ENCODE measurements around the gene RASL10B. TPM values are rescaled to one million over a fixed set of nuclear protein-coding genes. Genes with fewer than 3 reads are reported as not detected.

RASL10B gene
- total and polyA plus RNA-seq, 3 experiments from 2014 or later = 0.12 to 0.80 (median 0.79) TPM

DNA sequence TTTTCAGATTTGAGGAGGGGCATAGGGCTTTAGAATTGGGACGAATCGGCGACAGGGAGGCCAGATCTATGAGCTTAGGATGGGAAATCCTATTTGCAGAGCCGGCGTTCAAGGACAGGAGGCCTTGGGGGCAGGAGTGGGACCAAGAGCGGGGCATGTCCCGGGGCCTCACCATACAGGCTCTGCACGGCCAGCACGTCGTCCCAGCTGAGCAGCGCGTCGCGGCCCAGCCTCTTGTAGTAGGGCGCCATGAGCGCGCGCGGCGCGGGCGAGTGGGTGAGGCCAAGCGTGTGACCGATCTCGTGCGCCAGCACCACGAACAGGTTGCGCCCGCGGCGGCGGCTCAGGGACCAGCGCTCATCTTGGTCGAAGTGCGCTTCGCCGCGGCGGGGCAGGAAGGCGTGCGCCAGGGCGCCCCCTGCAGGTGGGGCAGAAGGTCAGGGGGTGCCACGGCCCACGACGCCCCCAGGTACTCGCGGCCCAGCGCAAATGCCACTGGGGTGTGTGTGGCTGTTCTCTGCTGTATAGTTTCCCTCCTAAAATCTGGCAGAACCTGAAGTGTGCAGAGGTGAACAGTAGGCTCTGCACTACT, 38.6 kb downstream of the RASL10B start:
- Mint-ChIP-seq H3K4me1 (peaks cover under 1 to 2% (median 2%) of the 10 kb centered on the region in 3 donors), H3K9me3 (no peaks in the 10 kb centered on the region), H3K4me3 (no peak overlapping the region), H3K36me3 (no peaks in the 10 kb centered on the region), H3K27me3 (peaks cover 1 to 18% of the 10 kb centered on the region in 2 donors), H3K27ac (no peak overlapping the region)
- Histone ChIP-seq H3K27ac (ENCODE audit: low read depth, low read length) (no peak overlapping the region), H3K4me1 (ENCODE audit: insufficient read depth, low read length) (peaks cover 5% of the 10 kb centered on the region), H3K27me3 (ENCODE audit: insufficient read depth, low read length, poor library complexity, severe bottlenecking) (no peaks in the 10 kb centered on the region), H3K4me3 (ENCODE audit: low read length) (no peak overlapping the region), H3K9me3 (ENCODE audit: low read length) (no peaks in the 10 kb centered on the region), H3K36me3 (ENCODE audit: insufficient read depth, low read length) (no peaks in the 10 kb centered on the region)
- CTCF ChIA-PET = interaction anchor here (1.1 kb wide), 1 partner anchor 39 kb away, joined by 3 read pairs; no protein-coding TSS in a partner anchor
- POLR2A ChIA-PET = no interaction called here
- DNase-seq = no peak

DNA sequence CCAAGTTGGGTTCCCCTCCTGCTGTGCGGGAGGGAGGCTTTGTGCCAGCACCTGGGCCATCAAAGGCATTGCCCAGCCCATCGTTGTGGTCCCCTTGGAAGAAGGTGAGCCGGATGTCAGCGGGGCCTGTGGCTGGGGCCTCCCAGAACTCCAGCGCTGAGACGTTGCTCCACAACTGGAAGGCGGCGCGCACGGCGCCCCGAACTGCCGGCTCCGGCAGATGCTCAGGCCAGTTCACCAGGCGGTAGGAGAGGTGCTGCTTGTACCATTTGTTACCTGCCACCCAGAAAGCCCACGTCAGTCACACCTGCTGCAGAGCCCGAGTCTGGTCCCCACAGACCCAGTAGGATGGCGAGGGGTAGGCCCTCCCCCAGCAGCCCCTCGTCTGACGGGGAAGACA, 41.7 kb downstream of the RASL10B start:
- ChIA-PET CTCF (no interaction called here), POLR2A (no interaction called here)
- Mint-ChIP-seq H3K27ac (no peak overlapping the region), H3K4me3 (no peak overlapping the region), H3K27me3 (peaks cover 1 to 38% of the 10 kb centered on the region in 2 donors), H3K36me3 (no peaks in the 10 kb centered on the region), H3K9me3 (no peaks in the 10 kb centered on the region), H3K4me1 (no peaks in the 10 kb centered on the region)
- H3K27ac ChIP-seq (ENCODE audit: low read depth, low read length) = no peak overlapping the region
- no peak overlapping the region for H3K4me3 ChIP-seq (ENCODE audit: low read length)
- no peak for DNase-seq
- H3K9me3 ChIP-seq (ENCODE audit: low read length) = no peaks in the 10 kb centered on the region
- H3K27me3 ChIP-seq (ENCODE audit: insufficient read depth, low read length, poor library complexity, severe bottlenecking) = no peaks in the 10 kb centered on the region
- H3K4me1 ChIP-seq (ENCODE audit: insufficient read depth, low read length) = no peaks in the 10 kb centered on the region
- no peaks in the 10 kb centered on the region for H3K36me3 ChIP-seq (ENCODE audit: insufficient read depth, low read length)

DNA sequence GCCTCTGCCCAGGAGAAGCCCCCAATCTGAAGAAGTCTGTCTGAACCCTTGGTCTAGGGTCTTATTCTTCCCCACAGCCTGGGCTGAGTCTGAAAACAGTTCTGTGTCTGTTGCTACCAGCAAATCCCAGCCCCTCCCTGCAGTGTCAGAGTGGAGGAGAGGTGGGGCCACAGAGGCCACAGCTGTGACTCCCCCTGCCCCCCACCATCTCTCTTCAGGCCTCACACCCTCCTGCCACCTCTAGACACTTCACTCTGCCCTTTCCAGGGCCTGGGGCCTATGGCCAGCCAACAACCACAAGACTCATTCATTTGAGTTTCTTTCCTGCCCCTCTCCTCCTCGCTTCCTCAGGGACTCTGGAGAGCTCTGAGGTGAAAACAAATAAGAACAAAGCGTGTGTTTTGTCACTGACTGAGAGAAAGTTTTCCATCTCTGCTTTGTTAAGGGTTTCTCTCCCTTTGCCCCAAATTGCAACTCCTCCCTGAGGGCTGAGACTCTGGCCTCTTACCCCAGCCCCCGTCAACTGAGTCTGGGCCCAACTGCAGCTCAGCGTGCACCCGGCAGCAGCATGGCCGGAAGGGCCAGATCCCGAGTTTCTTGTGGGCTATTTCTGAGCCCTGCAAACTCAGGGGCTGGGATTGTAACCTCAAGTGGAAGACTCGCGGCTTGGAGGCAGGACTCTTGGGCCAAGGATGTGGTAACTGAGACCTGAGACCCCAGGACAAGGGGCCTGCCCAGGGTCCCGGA, 42.4 kb downstream of the RASL10B start:
- H3K4me1 ChIP-seq (ENCODE audit: insufficient read depth, low read length) = no peaks in the 10 kb centered on the region
- Mint-ChIP-seq H3K36me3 (no peaks in the 10 kb centered on the region), H3K4me3 (no peak overlapping the region), H3K9me3 (no peaks in the 10 kb centered on the region), H3K27me3 (peaks cover 1 to 41% of the 10 kb centered on the region in 2 donors), H3K4me1 (no peaks in the 10 kb centered on the region), H3K27ac (peak overlapping the region in 2 of 8 donors; percentile 49 to 86)
- DNase-seq = no peak
- CTCF ChIA-PET = interaction anchor here (1.7 kb wide), 1 partner anchor 10 kb away, joined by 9 read pairs; no protein-coding TSS in a partner anchor
- no peaks in the 10 kb centered on the region for H3K27me3 ChIP-seq (ENCODE audit: insufficient read depth, low read length, poor library complexity, severe bottlenecking)
- no peak overlapping the region for H3K27ac ChIP-seq (ENCODE audit: low read depth, low read length)
- POLR2A ChIA-PET = no interaction called here
- H3K4me3 ChIP-seq (ENCODE audit: low read length) = no peak overlapping the region
- no peaks in the 10 kb centered on the region for H3K9me3 ChIP-seq (ENCODE audit: low read length)
- no peaks in the 10 kb centered on the region for H3K36me3 ChIP-seq (ENCODE audit: insufficient read depth, low read length)

DNA sequence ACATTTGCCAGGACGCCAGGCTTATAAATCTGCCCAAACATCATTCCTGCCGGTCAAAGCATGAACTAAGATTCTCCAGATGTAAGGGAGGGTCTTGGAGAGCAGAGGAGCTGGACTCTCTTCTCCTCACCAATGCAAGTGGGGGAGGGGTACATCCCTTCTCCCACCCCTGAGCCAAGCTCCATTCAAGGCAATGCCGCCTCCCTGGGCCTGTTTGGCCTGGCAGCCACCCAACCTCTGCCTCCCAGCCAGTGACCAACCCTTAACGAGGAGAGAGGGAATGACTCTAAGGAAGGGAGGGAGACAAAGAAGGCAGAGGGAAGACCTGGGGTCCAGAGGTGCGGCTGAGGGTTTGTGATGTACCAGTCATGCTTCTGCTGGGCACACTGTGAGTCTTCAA, 43.1 kb downstream of the RASL10B start:
- H3K9me3 ChIP-seq (ENCODE audit: low read length) = no peaks in the 10 kb centered on the region
- no peaks in the 10 kb centered on the region for H3K4me1 ChIP-seq (ENCODE audit: insufficient read depth, low read length)
- no peaks in the 10 kb centered on the region for H3K36me3 ChIP-seq (ENCODE audit: insufficient read depth, low read length)
- no peaks in the 10 kb centered on the region for H3K36me3 Mint-ChIP-seq
- POLR2A ChIA-PET = no interaction called here
- no peak overlapping the region for H3K27ac Mint-ChIP-seq
- H3K9me3 Mint-ChIP-seq = no peaks in the 10 kb centered on the region
- H3K27me3 ChIP-seq (ENCODE audit: insufficient read depth, low read length, poor library complexity, severe bottlenecking) = no peaks in the 10 kb centered on the region
- no peaks in the 10 kb centered on the region for H3K4me1 Mint-ChIP-seq
- H3K27ac ChIP-seq (ENCODE audit: low read depth, low read length) = no peak overlapping the region
- no peak overlapping the region for H3K4me3 ChIP-seq (ENCODE audit: low read length)
- H3K27me3 Mint-ChIP-seq = peaks cover 1 to 43% of the 10 kb centered on the region in 2 donors
- DNase-seq = no peak
- H3K4me3 Mint-ChIP-seq = no peak overlapping the region
- CTCF ChIA-PET = interaction anchor here (1.7 kb wide), 1 partner anchor 11 kb away, joined by 9 read pairs; no protein-coding TSS in a partner anchor

DNA sequence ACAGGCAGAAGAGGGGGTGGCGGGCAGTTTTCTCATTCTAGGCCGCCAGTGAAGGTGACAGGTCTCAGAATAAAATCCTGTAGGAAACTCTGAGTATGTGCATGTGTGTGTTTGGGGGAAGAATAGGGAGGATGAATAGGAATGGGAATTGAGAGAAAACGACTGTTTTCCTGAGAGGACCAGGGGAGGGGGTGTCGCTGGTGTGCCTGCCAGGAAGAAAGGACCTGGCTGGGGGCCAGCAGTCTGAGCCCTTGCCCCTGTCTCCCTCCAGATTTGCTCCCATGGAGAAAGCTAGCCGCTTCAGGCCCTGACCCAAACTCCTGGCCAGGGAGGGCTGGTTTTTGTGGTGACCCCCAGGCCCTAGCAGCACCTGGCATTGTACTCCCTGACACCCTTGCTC, 43.6 kb downstream of the RASL10B start:
- POLR2A ChIA-PET = no interaction called here
- Histone ChIP-seq H3K4me3 (ENCODE audit: low read length) (no peak overlapping the region), H3K4me1 (ENCODE audit: insufficient read depth, low read length) (no peaks in the 10 kb centered on the region), H3K27ac (ENCODE audit: low read depth, low read length) (no peak overlapping the region), H3K36me3 (ENCODE audit: insufficient read depth, low read length) (no peaks in the 10 kb centered on the region), H3K27me3 (ENCODE audit: insufficient read depth, low read length, poor library complexity, severe bottlenecking) (no peaks in the 10 kb centered on the region), H3K9me3 (ENCODE audit: low read length) (no peaks in the 10 kb centered on the region)
- Mint-ChIP-seq H3K9me3 (no peaks in the 10 kb centered on the region), H3K27ac (no peak overlapping the region), H3K4me1 (no peaks in the 10 kb centered on the region), H3K27me3 (peaks cover 1 to 47% of the 10 kb centered on the region in 2 donors), H3K4me3 (no peak overlapping the region), H3K36me3 (no peaks in the 10 kb centered on the region)
- DNase-seq = no peak
- CTCF ChIA-PET = interaction anchor here (1.7 kb wide), 1 partner anchor 11 kb away, joined by 9 read pairs; no protein-coding TSS in a partner anchor

DNA sequence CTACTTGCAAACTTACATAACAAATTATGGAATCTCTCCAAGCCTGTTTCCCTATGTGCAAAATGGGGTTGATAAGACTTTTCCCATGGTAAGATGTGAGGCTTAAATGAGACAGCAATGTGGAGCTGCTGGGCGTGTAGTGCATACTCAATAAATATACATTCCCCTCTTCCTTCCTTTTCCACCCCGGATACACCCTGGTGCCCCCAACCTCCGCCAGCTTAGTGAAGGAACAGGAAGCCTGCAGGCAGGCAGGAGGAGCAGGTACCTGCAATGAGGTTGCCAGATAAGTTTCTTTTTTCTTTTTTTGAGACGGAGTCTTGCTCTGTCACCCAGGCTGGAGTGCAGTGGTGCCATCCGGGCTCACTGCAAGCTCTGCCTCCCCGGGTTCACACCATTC, 44.1 kb downstream of the RASL10B start:
- H3K9me3 Mint-ChIP-seq = no peaks in the 10 kb centered on the region
- no peaks in the 10 kb centered on the region for H3K9me3 ChIP-seq (ENCODE audit: low read length)
- H3K27me3 Mint-ChIP-seq = peaks cover 1 to 47% of the 10 kb centered on the region in 2 donors
- no peak overlapping the region for H3K27ac Mint-ChIP-seq
- H3K4me3 Mint-ChIP-seq = no peak overlapping the region
- CTCF ChIA-PET = interaction anchor here (1.5 to 1.7 kb wide), 2 partner anchors 11 to 12 kb away, joined by 3 to 9 read pairs; no protein-coding TSS in a partner anchor
- H3K36me3 ChIP-seq (ENCODE audit: insufficient read depth, low read length) = no peaks in the 10 kb centered on the region
- no peaks in the 10 kb centered on the region for H3K36me3 Mint-ChIP-seq
- H3K4me1 Mint-ChIP-seq = no peaks in the 10 kb centered on the region
- POLR2A ChIA-PET = no interaction called here
- H3K4me1 ChIP-seq (ENCODE audit: insufficient read depth, low read length) = no peaks in the 10 kb centered on the region
- no peak for DNase-seq
- H3K4me3 ChIP-seq (ENCODE audit: low read length) = no peak overlapping the region
- H3K27ac ChIP-seq (ENCODE audit: low read depth, low read length) = no peak overlapping the region
- no peaks in the 10 kb centered on the region for H3K27me3 ChIP-seq (ENCODE audit: insufficient read depth, low read length, poor library complexity, severe bottlenecking)

DNA sequence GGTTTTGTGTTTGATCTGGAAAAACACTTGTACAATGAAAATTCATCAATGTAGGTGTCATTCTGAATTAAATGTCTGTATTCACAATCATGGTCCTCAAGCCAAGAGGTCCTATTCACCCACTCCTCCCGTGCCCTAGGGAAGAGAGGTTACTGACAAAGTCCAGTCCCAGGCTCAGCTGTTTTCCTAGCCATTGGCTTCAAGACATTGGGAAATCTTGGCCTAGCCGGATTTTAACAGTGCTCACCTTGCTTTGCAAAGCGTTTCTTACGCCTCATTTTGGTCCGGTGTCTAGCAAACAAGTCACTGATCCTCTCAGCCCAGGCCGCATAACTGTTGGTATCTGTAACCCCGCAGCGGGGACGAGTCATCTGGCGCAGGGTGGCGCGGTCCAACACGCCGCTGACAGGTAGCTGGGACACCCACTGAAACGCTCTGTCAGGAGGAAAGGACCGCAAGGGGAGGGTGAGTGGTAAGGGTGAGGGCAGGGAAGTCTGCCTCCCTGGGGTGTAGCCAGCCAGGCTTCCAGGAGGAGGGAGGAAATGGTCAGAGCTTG, 47.3 kb downstream of the RASL10B start:
- POLR2A ChIA-PET = no interaction called here
- no peak for DNase-seq
- CTCF ChIA-PET = interaction anchor here (1.2 kb wide), 1 partner anchor 8 kb away, joined by 3 read pairs; no protein-coding TSS in a partner anchor
- H3K4me3 Mint-ChIP-seq = no peak overlapping the region
- H3K4me1 ChIP-seq (ENCODE audit: insufficient read depth, low read length) = no peaks in the 10 kb centered on the region
- H3K9me3 Mint-ChIP-seq = no peaks in the 10 kb centered on the region
- H3K36me3 Mint-ChIP-seq = no peaks in the 10 kb centered on the region
- no peaks in the 10 kb centered on the region for H3K36me3 ChIP-seq (ENCODE audit: insufficient read depth, low read length)
- H3K27me3 Mint-ChIP-seq = peaks cover 6 to 53% of the 10 kb centered on the region in 2 donors
- H3K4me1 Mint-ChIP-seq = no peaks in the 10 kb centered on the region
- no peaks in the 10 kb centered on the region for H3K9me3 ChIP-seq (ENCODE audit: low read length)
- no peak overlapping the region for H3K4me3 ChIP-seq (ENCODE audit: low read length)
- no peak overlapping the region for H3K27ac ChIP-seq (ENCODE audit: low read depth, low read length)
- no peak overlapping the region for H3K27ac Mint-ChIP-seq
- H3K27me3 ChIP-seq (ENCODE audit: insufficient read depth, low read length, poor library complexity, severe bottlenecking) = no peaks in the 10 kb centered on the region

DNA sequence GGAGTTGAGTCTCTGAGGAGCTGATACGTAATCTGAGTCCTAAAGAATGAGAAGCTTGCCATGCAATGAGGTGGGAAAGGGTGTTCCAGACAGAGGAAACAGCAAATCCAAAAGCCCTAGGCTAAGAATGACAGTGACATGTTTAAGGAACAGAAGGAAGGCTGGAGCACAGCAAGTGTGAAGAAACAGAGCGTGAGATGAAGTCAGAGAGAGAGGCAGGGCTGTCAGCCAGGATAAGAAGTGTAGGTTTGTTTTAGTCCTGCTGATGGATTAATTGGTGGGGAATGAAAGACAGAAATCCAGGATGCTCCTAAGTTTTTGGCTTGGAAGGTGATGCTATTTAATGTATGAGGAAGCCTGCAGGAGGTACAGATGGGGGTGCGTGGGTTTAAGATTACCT, 49.5 kb downstream of the RASL10B start:
- H3K36me3 ChIP-seq (ENCODE audit: insufficient read depth, low read length) = no peaks in the 10 kb centered on the region
- no peak overlapping the region for H3K4me3 Mint-ChIP-seq
- no peaks in the 10 kb centered on the region for H3K27me3 ChIP-seq (ENCODE audit: insufficient read depth, low read length, poor library complexity, severe bottlenecking)
- no peaks in the 10 kb centered on the region for H3K9me3 Mint-ChIP-seq
- ChIA-PET POLR2A (no interaction called here), CTCF (interaction anchor here (0.7 to 3.7 kb wide), 3 partner anchors 9 to 34 kb away, joined by 3 to 25 read pairs (median 3); no protein-coding TSS in a partner anchor)
- no peaks in the 10 kb centered on the region for H3K4me1 Mint-ChIP-seq
- no peak for DNase-seq
- H3K4me1 ChIP-seq (ENCODE audit: insufficient read depth, low read length) = no peaks in the 10 kb centered on the region
- H3K27me3 Mint-ChIP-seq = peaks cover 6 to 37% of the 10 kb centered on the region in 2 donors
- no peak overlapping the region for H3K27ac Mint-ChIP-seq
- no peak overlapping the region for H3K4me3 ChIP-seq (ENCODE audit: low read length)
- no peak overlapping the region for H3K27ac ChIP-seq (ENCODE audit: low read depth, low read length)
- no peaks in the 10 kb centered on the region for H3K9me3 ChIP-seq (ENCODE audit: low read length)
- H3K36me3 Mint-ChIP-seq = no peaks in the 10 kb centered on the region
